ENCODE results near the gene MAOA.

MAOA gene

GRCh38 chrX:43641691-43642090, 14.4 kb upstream of the MAOA start:
- TF ChIP-seq CTCF (IDR thresholded peaks at IDR 0.05) = no peak
- no peak for DNase-seq
- Histone ChIP-seq H3K4me1 (peaks cover 0 to 26% (median 3%) of the 10 kb centered on the region in 4 donors), H3K36me3 (no peaks in the 10 kb centered on the region), H3K4me3 (no peak overlapping the region), H3K9me3 (no peaks in the 10 kb centered on the region), H3K27me3 (no peaks in the 10 kb centered on the region), H3K27ac (no peak overlapping the region)
- intact Hi-C loops (cut with DNase I; ENCODE audit: low total_unique reads) = no loop called here

GRCh38 chrX:43643201-43643600, 12.9 kb upstream of the MAOA start:
- Histone ChIP-seq H3K36me3 (no peaks in the 10 kb centered on the region), H3K27me3 (no peaks in the 10 kb centered on the region), H3K9me3 (no peaks in the 10 kb centered on the region), H3K4me1 (peaks cover 0 to 16% (median 2%) of the 10 kb centered on the region in 4 donors), H3K4me3 (no peak overlapping the region), H3K27ac (peak overlapping the region; percentile 18 to 54)
- intact Hi-C loops (cut with DNase I; ENCODE audit: low total_unique reads) = no loop called here
- no peak for TF ChIP-seq CTCF (IDR thresholded peaks at IDR 0.05)
- no peak for DNase-seq

GRCh38 chrX:43643662-43644061, 12.4 kb upstream of the MAOA start:
- peak overlapping the region; percentile 18 to 54 for H3K27ac ChIP-seq
- no peaks in the 10 kb centered on the region for H3K27me3 ChIP-seq
- no peak for DNase-seq
- peaks cover 0 to 16% (median 2%) of the 10 kb centered on the region in 4 donors for H3K4me1 ChIP-seq
- no peaks in the 10 kb centered on the region for H3K36me3 ChIP-seq
- intact Hi-C loops (cut with DNase I; ENCODE audit: low total_unique reads) = no loop called here
- no peak for TF ChIP-seq CTCF (IDR thresholded peaks at IDR 0.05)
- H3K4me3 ChIP-seq = no peak overlapping the region
- no peaks in the 10 kb centered on the region for H3K9me3 ChIP-seq

- Histone ChIP-seq H3K9me3 (no peaks in the 10 kb centered on the region), H3K4me1 (peaks cover 0 to 16% (median 2%) of the 10 kb centered on the region in 4 donors), H3K36me3 (no peaks in the 10 kb centered on the region), H3K27ac (peak overlapping the region in 1 of 2 donors; percentile 18), H3K4me3 (no peak overlapping the region), H3K27me3 (no peaks in the 10 kb centered on the region)
- DNase-seq = no peak
- intact Hi-C loops (cut with DNase I; ENCODE audit: low total_unique reads) = no loop called here
- no peak for TF ChIP-seq CTCF (IDR thresholded peaks at IDR 0.05)
Measured at GRCh38 chrX:43644124-43644701, 11.9 kb upstream of the MAOA start.

- intact Hi-C loops (cut with DNase I; ENCODE audit: low total_unique reads) = no loop called here
- Histone ChIP-seq H3K4me1 (peaks cover 0 to 16% (median 2%) of the 10 kb centered on the region in 4 donors), H3K4me3 (no peak overlapping the region), H3K36me3 (no peaks in the 10 kb centered on the region), H3K27me3 (no peaks in the 10 kb centered on the region), H3K27ac (no peak overlapping the region), H3K9me3 (no peaks in the 10 kb centered on the region)
- TF ChIP-seq CTCF (IDR thresholded peaks at IDR 0.05) = no peak
- DNase-seq = no peak
Measured at GRCh38 chrX:43646800-43647199, 9.3 kb upstream of the MAOA start.

Data from tibial artery (tissue), 4 donors.